Psoas muscle (tissue), 8 donors: ENCODE results near the gene MYO18A. TPM values are rescaled to one million over a fixed set of nuclear protein-coding genes. Genes with fewer than 3 reads are reported as not detected.

Experiments used
- ATAC-seq, 4 donors: fragments of 200-7000 bp; cut with Tn5 transposase; one replicate each; pipeline ENCODE4 v1.9.1; 2020; ENCODE audit warnings: moderate library complexity in 3 of 4, mild to moderate bottlenecking in 2 of 4
- DNase-seq, 2 donors: peaks; one replicate each; pipeline ENCODE4 v3.0.0-alpha.2; 2020
- H3K27ac ChIP-seq: fragments of 200-600 bp; one replicate; pipeline ENCODE4 v1.8.0; 2022
- H3K27me3 ChIP-seq, 3 donors: fragments of 200-600 bp in 1 of 3; one replicate each; pipeline versions ENCODE4 v1.6.1 to v1.8.0; 2013 to 2022; ENCODE audit warnings: low read length in 2 of 3, mild to moderate bottlenecking in 2 of 3, moderate library complexity in 1 of 3; ENCODE audit not compliant: insufficient read depth in 3 of 3
- H3K36me3 ChIP-seq, 2 donors: fragments of 200-600 bp in 1 of 2; one replicate each; pipeline versions ENCODE4 v1.6.1 to v1.8.0; 2013 to 2022; ENCODE audit warnings: low read depth in 1 of 2, mild to moderate bottlenecking in 1 of 2, moderate library complexity in 1 of 2; ENCODE audit not compliant: insufficient read depth in 1 of 2
- H3K4me1 ChIP-seq: fragments of 200-600 bp; one replicate; pipeline ENCODE4 v1.8.0; 2022
- H3K4me3 ChIP-seq: fragments of 200-600 bp; one replicate; pipeline ENCODE4 v1.8.0; 2022; ENCODE audit warnings: mild to moderate bottlenecking
- H3K9me3 ChIP-seq: fragments of 200-600 bp; one replicate; pipeline ENCODE4 v1.8.0; 2022
- CTCF ChIP-seq: fragments of 200-600 bp; IDR thresholded peaks from one replicate; pipeline ENCODE4 v1.8.0; 2022; ENCODE audit warnings: antibody characterized with exemption
- WGBS, 3 donors: extraction: QIAGEN DNeasy Blood & Tissue Kit; methylation state at CpG; one replicate each; pipeline versions ENCODE4 v1.1.6 to v1.1.7; 2013; 5-methylcytosine and 5-hydroxymethylcytosine counted together
- intact Hi-C, 2 donors: fragments of 100-400 bp; cut with DNase I; formaldehyde crosslinking; loops; one replicate each; pipeline versions ENCODE4 v1.11.0 to v1.14.2; 2022
- polyA plus RNA-seq, 3 donors: library from polyadenylated mRNA; stranded (reverse); fragments of 200-250 nt; gene quantifications; one replicate each; pipeline ENCODE4 v1.2.3, GENCODE V29; 2013
- total RNA-seq, 4 donors: library from RNA; stranded (reverse); fragmentation: NEBNext Ultra II Directional in 2 of 4; extraction: Animal tissue kit (Norgen Biotek cat#: 25700) in 2 of 4; gene quantifications; one replicate each; pipeline versions ENCODE4 v1.2.1 to v1.2.4, GENCODE V29; 2021 to 2023
- donor health status: healthy with polysubstance abuse.
- donor health status: DM: no; HTN: no; CAD: no; lungs with moderate emphysema.
- donor health status: Bipolar disorder and iron deficiency.
- donor health status: healthy.
- donor health status: DM: yes; HTN: yes; CAD: no.
- donor health status: DM: no; HTN: no; CAD: no.
- donor health status: DM: no; HTN: no; CAD: no.
- donor health status: DM: yes; HTN: yes; CAD: no.

The MYO18A gene
- total and polyA plus RNA-seq, 7 donors = 142 to 1,274 (median 770) TPM

DNA sequence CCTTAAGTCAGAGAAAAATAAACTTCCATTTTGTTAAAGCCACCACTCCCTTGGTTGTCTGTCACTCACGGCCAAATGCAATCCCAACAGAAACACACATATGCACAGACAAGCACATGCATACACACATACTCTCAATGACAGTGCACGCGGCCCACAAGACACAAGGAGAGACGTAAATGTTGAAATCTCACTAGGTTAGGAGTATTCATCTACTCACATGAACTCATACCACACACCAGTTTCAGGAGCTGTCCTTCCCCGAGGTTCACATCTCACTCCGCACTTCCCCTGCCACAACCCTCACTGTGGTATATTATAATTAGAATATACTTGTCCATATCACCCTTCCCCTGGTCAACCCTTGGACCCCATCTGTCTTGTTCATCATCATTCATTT, 36.0 kb upstream of the MYO18A start:
- intact Hi-C loops = no loop called here
- WGBS, 3 donors = 88% methylated on average over 6 of the region's 6 CpGs
- no peak for DNase-seq

DNA sequence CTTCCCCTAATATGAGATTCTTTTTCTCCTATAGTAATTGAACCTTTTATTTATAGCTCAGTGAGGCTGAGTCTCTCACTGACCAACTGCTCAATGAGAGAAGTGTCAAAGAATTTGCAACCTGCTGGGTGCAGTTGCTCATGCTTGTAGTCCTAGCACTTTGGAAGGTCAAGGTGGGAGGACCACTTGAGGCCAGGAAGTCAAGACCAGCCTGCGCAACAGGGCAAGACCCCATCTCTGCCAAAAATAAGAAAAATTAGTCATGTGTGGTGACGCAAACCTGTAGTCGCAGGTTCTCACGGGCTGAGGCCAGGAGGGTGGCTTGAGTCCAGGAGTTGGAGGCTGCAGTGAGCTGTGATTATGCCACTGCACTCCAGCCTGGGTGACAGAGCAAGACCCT, 35.5 kb upstream of the MYO18A start:
- Histone ChIP-seq H3K9me3 (no peaks in the 10 kb centered on the region), H3K4me1 (no peaks in the 10 kb centered on the region), H3K27me3 (no peaks in the 10 kb centered on the region), H3K36me3 (no peaks in the 10 kb centered on the region), H3K4me3 (no peak overlapping the region), H3K27ac (no peak overlapping the region)
- intact Hi-C loops = no loop called here
- 69 to 76% (median 75%) methylated on average over 4 of the region's 4 CpGs for WGBS, 3 donors
- no peak for TF ChIP-seq CTCF
- peak in 3 of 4 donors; percentile 31 to 54 (median 47) for ATAC-seq
- DNase-seq = no peak

More for the DNA sequence above, 36.0 kb upstream of the MYO18A start:
- no peaks in the 10 kb centered on the region for H3K9me3 ChIP-seq
- no peak for TF ChIP-seq CTCF
- H3K27ac ChIP-seq = no peak overlapping the region
- no peak for ATAC-seq
- H3K36me3 ChIP-seq = no peaks in the 10 kb centered on the region
- H3K4me3 ChIP-seq = no peak overlapping the region
- no peaks in the 10 kb centered on the region for H3K4me1 ChIP-seq
- no peaks in the 10 kb centered on the region for H3K27me3 ChIP-seq

DNA sequence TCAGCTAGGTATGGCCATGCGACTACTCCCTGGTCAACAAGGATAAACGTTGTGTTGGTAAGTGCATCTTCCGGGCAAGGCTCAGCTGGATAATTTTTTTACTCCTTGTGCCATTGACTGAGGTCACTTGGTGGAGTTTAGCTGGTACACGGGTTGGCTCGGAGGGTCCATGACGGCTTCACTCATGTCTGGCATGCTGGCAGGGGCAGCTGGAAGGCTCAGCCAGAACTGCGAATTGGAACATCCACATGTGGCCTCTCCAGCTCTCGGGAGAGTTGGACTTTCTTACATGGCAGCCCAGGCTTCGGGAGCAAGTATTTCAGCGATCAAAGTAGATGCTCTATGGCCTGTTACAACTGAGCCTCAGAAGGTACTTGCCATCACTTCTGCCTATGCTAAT, 35.0 kb upstream of the MYO18A start:
- no peak for TF ChIP-seq CTCF
- 44 to 51% (median 46%) methylated on average over 10 of the region's 10 CpGs for WGBS, 3 donors
- ATAC-seq (peak in 2 of 4 donors; percentile 14 to 51), DNase-seq (no peak)
- Histone ChIP-seq H3K4me1 (no peaks in the 10 kb centered on the region), H3K4me3 (no peak overlapping the region), H3K9me3 (no peaks in the 10 kb centered on the region), H3K36me3 (no peaks in the 10 kb centered on the region), H3K27me3 (no peaks in the 10 kb centered on the region), H3K27ac (no peak overlapping the region)
- intact Hi-C loops = no loop called here

DNA sequence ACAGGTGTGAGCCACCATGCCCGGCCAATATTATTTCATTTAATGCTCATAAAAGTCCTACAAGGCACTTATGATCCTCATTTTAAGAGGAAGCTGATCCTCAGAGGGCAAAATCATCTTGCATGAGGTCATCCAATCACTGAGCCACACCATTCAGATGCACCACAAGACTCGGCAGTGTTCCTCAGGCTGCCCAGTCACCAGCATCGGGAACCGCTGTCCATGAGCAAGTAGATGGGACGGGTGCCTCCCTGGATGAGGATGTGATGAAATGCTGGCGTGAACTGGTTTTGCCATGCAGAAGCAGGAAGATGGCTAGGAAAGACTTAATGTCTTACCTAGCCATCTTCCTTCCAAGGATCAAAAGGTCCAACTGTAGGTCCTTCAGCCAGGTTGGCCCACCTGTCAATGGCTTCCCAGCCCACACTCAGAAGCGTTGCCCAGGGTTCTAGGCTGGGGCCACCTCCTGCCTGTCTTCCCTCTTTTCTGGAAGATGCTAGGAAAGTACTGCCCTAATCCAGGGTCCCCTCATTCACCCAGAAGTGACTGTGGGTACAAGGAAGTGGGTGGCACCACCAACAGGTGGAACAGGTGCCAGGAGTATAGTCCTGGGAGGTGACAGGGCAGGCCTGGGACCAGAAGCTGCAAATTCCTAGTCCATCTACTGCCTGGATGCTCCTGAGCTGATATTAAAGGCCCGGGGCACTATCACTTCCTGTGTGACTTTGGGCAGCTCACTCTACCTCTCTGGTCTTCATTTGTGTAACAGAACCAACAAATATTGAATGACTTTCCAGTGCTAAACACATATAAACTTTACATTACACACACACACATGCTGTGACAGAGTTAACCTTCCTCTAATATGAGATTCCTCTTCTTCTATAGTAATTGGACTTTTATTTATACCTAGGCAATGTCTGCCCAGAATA, 34.3 kb upstream of the MYO18A start:
- intact Hi-C loops = no loop called here
- H3K36me3 ChIP-seq = no peaks in the 10 kb centered on the region
- H3K4me3 ChIP-seq = no peak overlapping the region
- DNase-seq (no peak), ATAC-seq (no peak)
- 82 to 88% (median 84%) methylated on average over 8 of the region's 8 CpGs for WGBS, 3 donors
- H3K27ac ChIP-seq = no peak overlapping the region
- TF ChIP-seq CTCF = no peak
- no peaks in the 10 kb centered on the region for H3K4me1 ChIP-seq
- no peaks in the 10 kb centered on the region for H3K9me3 ChIP-seq
- H3K27me3 ChIP-seq = no peaks in the 10 kb centered on the region
